ENCODE data around the gene PLSCR4. TPM values are rescaled to one million over a fixed set of nuclear protein-coding genes. Genes with fewer than 3 reads are reported as not detected.

PLSCR4 gene
- total and polyA plus RNA-seq, 12 donors: 17.2 to 155 (median 60.1) TPM

DNA sequence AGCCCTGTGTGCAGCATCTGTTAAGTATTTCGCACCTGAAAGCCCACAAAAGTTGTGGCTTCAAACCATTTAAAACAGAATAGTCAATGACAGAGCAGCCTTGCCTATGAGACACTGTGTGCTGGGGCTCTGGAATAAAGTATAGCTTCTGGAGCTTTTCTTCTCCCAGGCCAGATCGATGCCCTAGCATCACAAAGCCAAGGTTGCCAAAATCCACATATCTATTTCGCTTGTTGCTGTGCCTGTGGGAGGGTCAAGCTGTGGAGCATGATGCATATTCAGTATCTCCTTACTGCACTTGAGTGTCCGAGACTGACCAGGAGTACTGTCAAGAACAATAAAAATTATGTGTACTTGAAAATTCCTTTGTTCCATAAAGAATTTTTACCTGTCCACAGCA lies 97.5 kb downstream of the PLSCR4 start:
- 88 to 92% (median 90%) methylated on average over 4 of the region's 4 CpGs for WGBS, 4 donors
- no peaks in the 10 kb centered on the region for H3K27me3 ChIP-seq
- H3K27ac ChIP-seq: no peak overlapping the region
- DNase-seq: no peak
- intact Hi-C loops (cut with DNase I): no loop called here
- no peaks in the 10 kb centered on the region for H3K36me3 ChIP-seq (replicated peaks in 1 of 2)
- TF ChIP-seq POLR2A (IDR thresholded peaks at IDR 0.05): no peak
- no peak for TF ChIP-seq CTCF (IDR thresholded peaks at IDR 0.05)
- H3K9me3 ChIP-seq (replicated peaks in 1 of 3): no peaks in the 10 kb centered on the region
- H3K4me1 ChIP-seq (replicated peaks in 1 of 2): peaks cover 22 to 31% of the 10 kb centered on the region in 2 donors
- no peak overlapping the region for H3K4me3 ChIP-seq

- peaks cover 22 to 25% of the 10 kb centered on the region in 2 donors for H3K4me1 ChIP-seq (replicated peaks in 1 of 2)
- H3K36me3 ChIP-seq (replicated peaks in 1 of 2): no peaks in the 10 kb centered on the region
- no peak overlapping the region for H3K4me3 ChIP-seq
- DNase-seq: no peak
- WGBS, 4 donors: 70 to 90% (median 83%) methylated on average over 6 of the region's 6 CpGs
- no peaks in the 10 kb centered on the region for H3K27me3 ChIP-seq
- H3K27ac ChIP-seq: no peak overlapping the region
- intact Hi-C loops (cut with DNase I): no loop called here
- H3K9me3 ChIP-seq (replicated peaks in 1 of 3): no peaks in the 10 kb centered on the region
- TF ChIP-seq POLR2A (IDR thresholded peaks at IDR 0.05) (no peak), CTCF (IDR thresholded peaks at IDR 0.05) (no peak)
Observed at GRCh38 chr3:146152834-146153233, 98.1 kb downstream of the PLSCR4 start.

DNA sequence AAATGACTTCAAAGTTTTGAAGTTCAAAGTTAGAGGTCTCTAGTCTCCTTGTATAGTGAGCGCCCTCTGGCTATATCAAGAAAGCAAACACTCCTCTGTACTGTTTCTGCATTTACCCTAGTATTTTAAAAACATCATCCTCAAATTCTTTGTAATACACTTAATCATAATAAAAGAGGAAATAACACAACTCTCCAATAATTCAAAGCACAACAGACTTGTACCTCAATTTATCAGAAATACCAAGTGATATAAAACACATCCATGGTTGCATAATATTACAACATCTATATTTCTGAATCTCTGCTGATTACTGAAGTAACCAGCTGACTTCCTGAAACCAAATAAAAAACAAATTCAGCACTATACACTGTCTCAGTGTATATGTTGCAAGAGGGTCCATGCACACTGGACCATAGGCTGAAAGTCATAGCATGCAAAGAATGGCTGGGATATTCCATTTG lies 102.4 kb downstream of the PLSCR4 start:
- 81 to 94% (median 86%) methylated on average over 1 of the region's 1 CpG for WGBS, 4 donors
- H3K4me1 ChIP-seq (replicated peaks in 1 of 2): peaks cover 5 to 16% of the 10 kb centered on the region in 2 donors
- intact Hi-C loops (cut with DNase I): no loop called here
- no peak for DNase-seq
- H3K9me3 ChIP-seq (replicated peaks in 1 of 3): peaks cover 0 to 6% (median 0%) of the 10 kb centered on the region in 3 donors
- H3K36me3 ChIP-seq (replicated peaks in 1 of 2): no peaks in the 10 kb centered on the region
- no peaks in the 10 kb centered on the region for H3K27me3 ChIP-seq
- no peak overlapping the region for H3K27ac ChIP-seq
- TF ChIP-seq CTCF (IDR thresholded peaks at IDR 0.05) (no peak), POLR2A (IDR thresholded peaks at IDR 0.05) (no peak)
- H3K4me3 ChIP-seq: no peak overlapping the region

DNA sequence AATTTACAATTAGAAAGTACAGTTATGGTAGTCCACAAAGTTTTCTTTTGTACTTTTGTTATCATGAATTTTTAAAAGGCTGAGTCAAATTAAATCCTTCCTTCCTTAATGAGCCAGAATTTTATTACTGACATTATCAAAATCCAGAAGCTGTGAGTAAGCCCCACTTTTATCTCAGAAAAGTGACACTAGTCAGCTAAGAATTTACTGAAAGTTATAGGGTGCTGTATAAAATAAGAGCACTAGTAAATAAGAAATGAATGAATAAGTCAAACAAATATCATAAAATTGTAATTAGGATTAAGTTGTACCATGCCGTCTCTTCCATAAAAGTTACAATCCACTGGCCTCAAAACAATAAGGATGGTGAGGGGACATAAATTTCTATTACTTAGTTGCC lies 105.3 kb downstream of the PLSCR4 start:
- TF ChIP-seq POLR2A (IDR thresholded peaks at IDR 0.05) (no peak), CTCF (IDR thresholded peaks at IDR 0.05) (no peak)
- no peak overlapping the region for H3K4me3 ChIP-seq
- peaks cover 10 to 33% of the 10 kb centered on the region in 2 donors for H3K4me1 ChIP-seq (replicated peaks in 1 of 2)
- no peaks in the 10 kb centered on the region for H3K27me3 ChIP-seq
- H3K36me3 ChIP-seq (replicated peaks in 1 of 2): no peaks in the 10 kb centered on the region
- intact Hi-C loops (cut with DNase I): no loop called here
- WGBS, 4 donors: 92 to 98% (median 96%) methylated on average over 1 of the region's 1 CpG
- no peak overlapping the region for H3K27ac ChIP-seq
- no peak for DNase-seq
- H3K9me3 ChIP-seq (replicated peaks in 1 of 3): peaks cover 0 to 6% (median 0%) of the 10 kb centered on the region in 3 donors

Measured in adrenal gland (tissue), 12 donors.